Measurements from ENCODE around the gene PLCG1. TPM values are rescaled to one million over a fixed set of nuclear protein-coding genes. Genes with fewer than 3 reads are reported as not detected.
"Not testable (repeated sequence)": the region's sequence is repeated elsewhere in the genome, so short reads cannot be mapped to it uniquely, and the experiment has no call there.

PLCG1 gene
- total RNA-seq, 1 experiment from 2014 or later, result 19.6 TPM

DNA sequence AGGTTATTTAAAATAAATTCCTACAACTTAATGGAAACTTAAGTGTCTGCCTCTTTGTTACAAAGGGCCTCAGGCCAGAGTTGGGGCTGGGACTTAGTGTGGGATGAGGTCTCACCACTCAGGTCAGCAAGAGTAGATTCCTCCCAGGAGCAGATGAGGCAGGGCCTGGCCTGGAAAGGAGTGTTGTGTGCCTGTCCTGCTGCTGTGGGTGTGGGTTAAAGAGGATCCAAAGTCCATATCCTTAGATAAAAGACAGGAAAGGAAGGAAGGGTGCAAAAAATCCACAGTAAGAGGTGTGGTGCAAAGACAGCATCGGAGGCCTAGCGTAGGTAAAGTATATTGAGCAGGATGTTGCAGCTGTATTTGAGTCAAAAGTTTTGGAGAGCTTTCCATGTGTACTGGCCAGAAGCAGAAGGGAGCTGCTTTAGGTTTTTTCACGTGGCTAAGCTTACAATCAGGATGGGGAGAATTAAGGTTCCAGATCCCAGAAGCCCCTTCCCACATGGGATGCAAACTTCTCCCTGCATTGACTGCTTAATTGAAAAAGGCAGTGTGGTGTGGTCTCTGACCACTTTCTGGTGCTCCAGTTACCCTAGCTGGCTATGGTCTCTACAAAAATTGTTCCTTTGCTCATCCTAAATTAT, 12.8 kb upstream of the PLCG1 start:
- DNase-seq (ENCODE audit: low spot score), result no peak

GRCh38 chr20:41125530-41126457, 11.5 kb upstream of the PLCG1 start:
- DNase-seq (ENCODE audit: low spot score), result no peak

GRCh38 chr20:41126719-41127118, 10.6 kb upstream of the PLCG1 start:
- DNase-seq (ENCODE audit: low spot score), result no peak

DNA sequence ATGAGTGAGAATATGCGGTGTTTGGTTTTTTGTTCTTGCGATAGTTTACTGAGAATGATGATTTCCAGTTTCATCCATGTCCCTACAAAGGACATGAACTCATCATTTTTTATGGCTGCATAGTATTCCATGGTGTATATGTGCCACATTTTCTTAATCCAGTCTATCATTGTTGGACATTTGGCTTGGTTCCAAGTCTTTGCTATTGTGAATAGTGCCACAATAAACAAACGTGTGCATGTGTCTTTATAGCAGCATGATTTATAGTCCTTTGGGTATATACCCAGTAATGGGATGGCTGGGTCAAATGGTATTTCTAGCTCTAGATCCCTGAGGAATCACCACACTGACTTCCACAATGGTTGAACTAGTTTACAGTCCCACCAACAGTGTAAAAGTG, 9.0 kb upstream of the PLCG1 start:
- not testable (repeated sequence) for DNase-seq (ENCODE audit: low spot score)

DNA sequence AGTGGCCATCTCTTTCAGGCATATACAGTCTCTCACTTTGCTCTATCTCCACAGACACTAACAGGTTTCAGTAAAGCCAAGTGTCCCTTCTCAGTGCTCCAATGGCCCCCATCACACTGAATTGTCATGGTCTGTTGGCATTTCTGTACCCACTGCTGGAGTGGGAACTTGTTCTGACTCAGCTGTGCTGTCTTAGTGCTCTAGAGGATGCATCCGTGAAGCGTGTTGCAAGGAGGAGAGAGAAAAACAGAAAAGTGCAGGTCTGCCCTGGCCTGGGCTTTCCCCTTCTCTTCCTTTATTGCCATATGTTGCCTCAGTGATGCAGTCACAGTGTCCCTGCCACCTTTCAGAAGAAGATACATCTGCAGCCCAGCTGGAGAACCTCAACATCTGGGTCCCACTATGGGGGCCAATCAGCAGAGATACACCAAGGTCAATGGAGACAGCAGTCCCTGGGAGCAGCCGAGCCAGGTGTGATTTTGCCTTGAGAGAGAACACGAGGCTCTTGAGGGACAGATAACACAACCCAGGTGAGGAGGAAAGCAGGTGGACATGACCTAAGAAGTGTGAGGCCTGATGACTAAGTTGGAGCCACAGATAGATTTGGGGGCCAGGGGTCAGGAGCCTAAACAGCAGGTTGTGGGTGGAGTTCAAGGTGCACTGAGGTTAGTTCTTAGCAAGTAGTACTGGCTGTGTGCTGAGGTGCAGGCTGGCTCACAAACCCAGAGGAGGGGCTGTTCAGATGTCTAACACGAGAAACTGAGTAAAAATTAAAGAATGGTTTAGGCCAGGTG, 5.6 kb upstream of the PLCG1 start:
- no peak for DNase-seq (ENCODE audit: low spot score)

DNA sequence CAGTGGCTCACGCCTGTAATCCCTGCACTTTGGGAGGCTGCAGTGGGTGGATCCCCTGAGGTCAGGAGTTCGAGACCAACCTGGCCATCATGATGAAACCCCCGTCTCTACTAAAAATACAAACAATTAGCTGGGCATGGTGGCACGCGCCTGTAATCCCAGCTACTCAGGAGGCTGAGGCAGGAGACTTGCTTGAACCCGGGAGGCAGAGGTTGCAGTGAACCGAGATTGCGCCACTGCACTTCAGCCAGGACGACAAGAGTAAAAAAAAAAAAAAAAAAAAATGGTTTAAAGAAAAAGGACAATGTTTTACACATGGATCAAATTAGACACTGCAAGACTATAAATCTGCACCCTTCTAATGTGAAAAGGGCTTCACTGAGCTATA, 5.0 kb upstream of the PLCG1 start:
- DNase-seq (ENCODE audit: low spot score), result not testable (repeated sequence)

DNA sequence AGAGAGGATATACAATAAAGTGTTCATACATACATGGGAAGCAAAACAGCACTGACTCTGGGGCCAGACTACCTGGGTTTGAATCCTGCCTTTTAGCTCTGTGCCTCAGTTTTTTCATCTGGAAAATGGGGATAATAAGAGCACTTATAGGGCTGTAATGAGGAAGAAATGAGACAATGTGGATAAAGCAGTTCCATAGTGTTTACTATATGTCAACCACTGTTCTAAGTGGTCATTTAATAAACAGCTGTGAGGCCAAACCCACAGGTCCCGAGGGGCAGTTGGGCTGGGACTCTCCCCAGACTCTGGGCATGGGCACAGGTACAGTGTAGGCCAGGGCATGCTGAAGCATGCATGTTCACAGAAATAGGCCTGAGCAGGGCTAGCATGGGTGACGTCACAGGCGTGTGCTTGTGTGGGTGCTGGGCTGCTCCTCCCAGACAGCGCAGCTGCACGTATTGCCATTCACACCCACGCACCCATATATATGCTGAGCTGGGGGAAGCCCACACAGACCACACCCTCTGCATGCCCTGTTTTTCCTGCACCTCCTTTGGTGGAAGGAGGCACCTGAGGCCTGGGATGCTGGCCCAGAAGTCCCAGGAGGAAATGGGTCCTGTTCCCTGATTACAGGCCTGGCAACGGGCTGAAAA, 3.5 kb upstream of the PLCG1 start:
- DNase-seq (ENCODE audit: low spot score), result no peak

- no peak for DNase-seq (ENCODE audit: low spot score)
These were observed 2.8 kb upstream of the PLCG1 start for GRCh38 chr20:41134362-41135186.

GRCh38 chr20:41135187-41135887, 2.0 kb upstream of the PLCG1 start:
- DNase-seq (ENCODE audit: low spot score), result peak; percentile 23

DNA sequence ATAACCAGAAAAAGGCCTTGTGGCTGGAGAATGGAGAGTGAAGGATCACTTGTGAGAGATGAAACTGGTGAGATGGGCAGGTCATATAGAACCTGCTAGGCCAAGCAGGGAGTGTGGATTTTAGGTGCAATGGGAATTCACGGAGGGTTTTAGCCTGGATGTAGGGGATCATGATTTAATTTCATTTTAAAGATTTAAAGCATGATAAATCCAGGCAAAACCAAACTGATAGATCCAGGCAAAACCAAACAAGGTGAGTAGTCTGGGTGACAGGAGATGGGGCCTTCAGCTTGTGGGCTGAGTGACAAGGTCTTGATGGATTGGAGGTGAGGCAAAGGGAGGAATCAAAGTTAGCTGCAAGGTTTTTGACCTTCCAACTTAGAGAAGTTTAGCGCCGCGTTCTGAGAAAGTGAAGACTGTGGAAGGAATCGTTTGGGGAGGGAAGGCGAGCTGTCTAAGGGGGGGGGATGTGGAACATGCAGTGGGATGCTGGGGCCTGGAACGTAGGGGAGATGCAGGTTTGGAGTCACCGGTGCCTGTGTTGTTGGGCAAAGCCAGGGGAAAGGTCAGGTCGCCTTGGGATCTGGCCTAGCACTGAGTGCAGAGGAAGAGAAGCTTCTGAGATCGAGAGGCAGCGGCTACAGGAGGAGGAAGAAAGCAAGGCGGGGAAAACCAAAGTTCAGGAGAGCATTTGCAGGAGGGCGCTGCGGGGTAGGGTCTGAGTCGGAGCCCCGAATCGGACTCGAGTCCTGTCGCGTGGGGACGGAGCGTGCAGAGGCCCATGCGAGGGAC, 1.3 kb upstream of the PLCG1 start:
- no peak for DNase-seq (ENCODE audit: low spot score)

DNA sequence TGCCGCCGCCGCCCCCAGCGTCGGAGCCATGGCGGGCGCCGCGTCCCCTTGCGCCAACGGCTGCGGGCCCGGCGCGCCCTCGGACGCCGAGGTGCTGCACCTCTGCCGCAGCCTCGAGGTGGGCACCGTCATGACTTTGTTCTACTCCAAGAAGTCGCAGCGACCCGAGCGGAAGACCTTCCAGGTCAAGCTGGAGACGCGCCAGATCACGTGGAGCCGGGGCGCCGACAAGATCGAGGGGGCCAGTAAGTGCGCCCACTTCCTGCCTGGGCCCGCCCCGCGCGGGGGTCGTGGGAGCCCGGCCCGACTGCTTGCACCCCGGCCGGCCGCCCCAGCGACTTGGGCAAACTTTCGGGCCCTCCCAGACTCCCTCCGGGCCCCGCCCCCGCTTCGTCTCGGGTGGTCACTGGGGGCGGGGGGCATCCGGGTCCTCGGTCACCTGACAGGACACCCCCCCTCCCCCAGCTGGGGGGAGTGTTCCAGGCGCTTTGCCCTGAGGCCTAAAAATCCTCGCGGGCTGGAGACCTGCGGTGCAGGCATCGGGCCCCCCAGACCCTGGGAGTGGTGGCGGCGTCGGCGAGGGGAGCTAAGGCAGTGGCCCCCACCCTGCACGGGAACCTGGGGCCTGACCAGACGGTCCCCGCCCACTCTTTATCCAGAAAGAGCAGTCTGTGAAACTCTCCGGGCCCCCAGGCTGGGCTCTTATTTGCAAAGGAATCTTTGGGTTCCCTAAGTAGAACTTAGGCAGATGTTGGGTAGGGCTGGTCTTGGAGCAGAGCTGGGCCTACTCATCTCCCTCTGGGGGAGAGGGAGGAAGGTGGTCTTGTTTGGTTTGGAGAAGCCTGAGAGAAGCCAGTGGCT, 501 bp downstream of the PLCG1 start:
- DNase-seq (ENCODE audit: low spot score), result peak; percentile 48

DNA sequence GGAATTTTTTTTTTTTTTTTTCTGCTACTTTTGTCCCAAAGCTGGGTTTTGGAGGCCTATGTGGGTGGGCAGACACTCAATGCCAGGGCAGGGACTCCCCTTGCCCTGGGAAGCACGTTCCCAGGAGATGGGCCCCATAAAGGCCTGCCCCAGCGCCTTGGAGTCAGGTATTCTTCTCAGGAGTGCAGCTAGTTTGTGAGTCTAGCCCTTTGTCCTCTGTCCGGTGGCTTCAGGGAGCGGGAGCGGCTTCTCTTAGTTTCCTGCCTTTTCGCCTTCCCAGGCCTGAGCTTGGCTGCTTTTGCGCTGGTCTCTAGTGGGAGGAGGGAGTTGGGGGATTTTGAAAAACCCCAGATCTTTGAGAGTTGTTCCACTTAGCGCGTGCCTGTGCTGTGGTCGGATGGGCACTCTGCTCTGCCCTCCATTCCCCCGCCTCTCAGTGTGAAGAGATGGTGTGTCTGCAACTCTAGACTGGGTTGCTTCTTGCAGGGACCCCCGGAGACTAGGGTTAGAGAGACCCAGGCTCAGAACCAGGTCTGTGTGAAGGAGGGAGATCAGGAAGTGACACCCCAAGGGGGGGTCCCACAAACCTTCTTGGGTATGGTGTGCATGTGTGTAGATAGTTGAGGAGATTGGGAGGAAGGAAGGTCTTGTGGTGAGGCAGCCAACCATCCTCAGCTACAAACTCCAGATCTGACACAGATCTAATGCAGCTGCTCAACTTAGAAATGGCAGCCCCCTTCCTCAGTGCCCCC, 1.3 kb downstream of the PLCG1 start:
- DNase-seq (ENCODE audit: low spot score), result no peak

DNA sequence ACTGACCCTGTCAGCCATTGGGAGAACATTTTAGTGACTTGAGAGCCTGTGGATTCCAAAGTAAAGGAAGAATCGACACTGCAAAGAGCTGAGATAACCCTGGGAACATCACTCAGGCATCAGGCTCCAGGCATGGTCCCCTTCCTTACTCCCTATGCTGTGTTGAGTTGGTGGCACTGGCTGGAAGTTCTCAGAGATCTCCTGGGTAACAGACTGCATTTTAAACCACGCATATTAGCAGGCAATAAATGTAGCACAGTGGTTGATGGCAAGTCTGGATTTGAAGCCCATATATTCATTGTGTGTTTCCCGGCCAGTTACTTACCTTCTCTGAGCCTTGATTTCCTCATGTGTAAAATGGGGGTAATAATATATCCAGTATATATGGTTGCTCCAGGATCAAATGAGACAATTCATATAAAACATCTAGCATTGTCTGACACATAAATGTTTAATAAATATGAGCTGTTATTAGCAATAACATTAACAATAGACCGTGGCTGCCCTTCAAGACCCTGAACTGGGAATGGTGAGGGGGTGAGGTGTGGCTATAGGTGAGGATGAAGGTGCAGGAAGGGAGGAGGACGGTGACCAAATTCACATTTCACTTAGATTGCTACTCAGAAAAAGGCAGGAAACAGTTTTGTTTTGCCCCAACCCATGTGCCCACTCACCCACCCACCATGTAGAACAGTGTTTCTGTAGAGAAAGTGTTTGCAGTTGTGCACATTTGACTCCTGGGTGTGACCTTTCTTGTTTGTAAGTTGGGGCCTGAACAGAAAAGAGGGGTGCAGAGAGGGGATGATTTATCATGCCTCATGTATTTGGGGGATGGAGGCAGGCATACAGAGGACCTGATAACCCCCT, 2.1 kb downstream of the PLCG1 start:
- no peak for DNase-seq (ENCODE audit: low spot score)

DNA sequence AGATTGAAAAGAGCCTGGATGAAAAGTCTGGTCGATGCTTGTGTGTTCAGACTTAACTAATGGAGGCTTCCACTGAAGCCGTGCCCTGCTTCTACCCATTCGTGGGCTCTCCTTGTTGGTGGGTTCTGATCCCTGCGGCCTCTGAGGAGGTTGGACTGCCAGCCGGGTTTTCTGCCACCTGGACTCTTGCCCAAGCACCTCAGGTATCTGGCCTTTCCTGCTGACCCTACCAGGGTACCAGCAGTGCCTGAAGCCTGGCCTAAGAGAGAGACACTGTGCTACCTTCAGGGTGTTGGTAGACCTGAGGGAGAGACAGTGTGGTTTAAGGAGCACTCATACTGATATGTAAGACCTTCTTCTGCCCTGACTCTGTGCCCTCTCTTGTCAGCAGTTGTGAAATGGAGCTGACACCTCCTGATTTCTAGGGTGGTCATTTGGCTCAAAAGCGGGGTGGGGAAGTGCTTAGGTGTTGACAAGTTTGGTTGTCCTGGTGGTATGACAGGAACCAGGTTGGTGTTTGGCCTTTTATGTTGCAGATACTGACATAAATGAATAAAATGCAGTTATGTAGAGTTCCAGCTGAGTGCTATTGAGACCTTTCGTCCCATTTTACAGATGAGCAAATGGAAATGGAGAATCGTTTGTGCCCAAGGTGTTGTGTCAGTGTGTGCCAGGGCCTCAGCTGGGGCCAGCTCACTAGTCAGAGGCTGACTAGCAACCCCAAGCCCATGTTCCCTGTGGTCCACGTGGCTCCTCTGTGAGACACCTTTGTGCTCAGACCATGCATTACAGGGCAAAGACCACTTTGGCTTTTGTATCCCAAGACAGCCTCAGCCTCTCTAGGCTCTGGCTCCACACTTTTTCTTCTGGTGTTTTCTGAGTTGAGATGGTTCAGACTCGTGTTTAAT, 3.1 kb downstream of the PLCG1 start:
- no peak for DNase-seq (ENCODE audit: low spot score)

- DNase-seq (ENCODE audit: low spot score), result no peak
These were observed 3.9 kb downstream of the PLCG1 start for GRCh38 chr20:41141153-41141815.

Measured in H4 (cell line).